Stimulated activated CD4-positive, alpha-beta T cell treated with anti-CD3 and anti-CD28 coated beads, Interleukin-12 subunit alpha, Interleukin-12 subunit beta, amount 100 ng/mL, for 24 hours (primary cell): Measurements from ENCODE around the gene PRKCE.

Source experiments
- DNase-seq, 2 experiments: peaks; one replicate each; pipeline ENCODE4 v3.0.0-alpha.2; 2020; ENCODE audit warnings: low read depth in 2 of 2

The PRKCE gene

GRCh38 chr2:45631955-45632354, 19.5 kb upstream of the PRKCE start:
- no peak for DNase-seq

GRCh38 chr2:45634223-45634622, 17.3 kb upstream of the PRKCE start:
- DNase-seq, result no peak

GRCh38 chr2:45636008-45636407, 15.5 kb upstream of the PRKCE start:
- DNase-seq, result no peak

GRCh38 chr2:45637440-45637839, 14.0 kb upstream of the PRKCE start:
- DNase-seq, result no peak

GRCh38 chr2:45640576-45640975, 10.9 kb upstream of the PRKCE start:
- DNase-seq, result no peak

- no peak for DNase-seq
Observed at GRCh38 chr2:45643095-45643494, 8.4 kb upstream of the PRKCE start.

- peak; percentile 43 to 59 for DNase-seq
Observed at GRCh38 chr2:45643543-45644542, 7.6 kb upstream of the PRKCE start.

GRCh38 chr2:45646289-45646688, 5.2 kb upstream of the PRKCE start:
- no peak for DNase-seq

GRCh38 chr2:45647356-45647755, 4.1 kb upstream of the PRKCE start:
- no peak for DNase-seq

- no peak for DNase-seq
Observed at GRCh38 chr2:45647986-45648520, 3.4 kb upstream of the PRKCE start.

GRCh38 chr2:45648636-45649035, 2.8 kb upstream of the PRKCE start:
- DNase-seq, result no peak

- DNase-seq, result no peak
Observed at GRCh38 chr2:45649462-45649857, 2.0 kb upstream of the PRKCE start.

GRCh38 chr2:45649858-45650811, 1.3 kb upstream of the PRKCE start:
- DNase-seq, result peak; percentile 25 to 51

- peak; percentile 80 to 81 for DNase-seq
Observed at GRCh38 chr2:45650851-45651414, 542 bp upstream of the PRKCE start.

- DNase-seq, result peak in 1 of 2 experiments; percentile 1
Observed at GRCh38 chr2:45652090-45653031, 886 bp downstream of the PRKCE start.

GRCh38 chr2:45653122-45653913, 1.8 kb downstream of the PRKCE start:
- DNase-seq, result no peak

- no peak for DNase-seq
Observed at GRCh38 chr2:45654250-45654649, 2.8 kb downstream of the PRKCE start.

GRCh38 chr2:45661828-45662227, 10.4 kb downstream of the PRKCE start:
- DNase-seq, result no peak

- DNase-seq, result no peak
Observed at GRCh38 chr2:45664635-45665261, 13.3 kb downstream of the PRKCE start.
